Measurements from ENCODE around the gene KCND3.

KCND3 gene

DNA sequence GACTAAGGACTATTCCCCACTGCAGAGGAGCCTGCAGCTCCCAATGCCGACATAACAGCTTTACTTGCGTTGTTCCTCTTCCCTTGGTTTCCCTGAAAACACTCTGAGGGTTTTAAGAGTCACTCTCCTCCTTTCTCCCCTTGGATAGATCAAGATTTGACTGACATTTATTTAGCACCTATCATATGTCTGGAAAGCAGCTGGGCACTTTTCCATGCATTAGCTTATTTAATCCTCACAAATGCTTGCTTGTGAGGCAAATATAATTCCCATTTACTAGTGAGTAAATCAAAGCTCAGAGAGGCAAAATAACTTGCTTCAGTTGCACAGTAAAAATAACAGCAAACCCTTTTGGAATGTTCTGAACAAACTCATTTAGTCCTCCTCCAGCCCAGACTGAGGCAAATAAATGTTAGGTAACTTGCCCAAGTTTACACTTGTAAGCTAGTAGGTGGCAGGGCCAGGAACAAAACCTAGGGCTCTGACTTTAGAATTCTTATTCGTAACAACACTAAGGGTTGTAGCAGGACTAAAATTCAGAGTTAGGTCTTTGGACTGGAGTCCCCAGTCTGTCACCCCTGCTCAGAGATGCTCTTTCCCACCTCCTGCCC is 81.4 kb downstream of the KCND3 start:
- TF ChIP-seq, protein P1, sequence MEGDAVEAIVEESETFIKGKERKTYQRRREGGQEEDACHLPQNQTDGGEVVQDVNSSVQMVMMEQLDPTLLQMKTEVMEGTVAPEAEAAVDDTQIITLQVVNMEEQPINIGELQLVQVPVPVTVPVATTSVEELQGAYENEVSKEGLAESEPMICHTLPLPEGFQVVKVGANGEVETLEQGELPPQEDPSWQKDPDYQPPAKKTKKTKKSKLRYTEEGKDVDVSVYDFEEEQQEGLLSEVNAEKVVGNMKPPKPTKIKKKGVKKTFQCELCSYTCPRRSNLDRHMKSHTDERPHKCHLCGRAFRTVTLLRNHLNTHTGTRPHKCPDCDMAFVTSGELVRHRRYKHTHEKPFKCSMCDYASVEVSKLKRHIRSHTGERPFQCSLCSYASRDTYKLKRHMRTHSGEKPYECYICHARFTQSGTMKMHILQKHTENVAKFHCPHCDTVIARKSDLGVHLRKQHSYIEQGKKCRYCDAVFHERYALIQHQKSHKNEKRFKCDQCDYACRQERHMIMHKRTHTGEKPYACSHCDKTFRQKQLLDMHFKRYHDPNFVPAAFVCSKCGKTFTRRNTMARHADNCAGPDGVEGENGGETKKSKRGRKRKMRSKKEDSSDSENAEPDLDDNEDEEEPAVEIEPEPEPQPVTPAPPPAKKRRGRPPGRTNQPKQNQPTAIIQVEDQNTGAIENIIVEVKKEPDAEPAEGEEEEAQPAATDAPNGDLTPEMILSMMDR (IDR thresholded peaks at IDR 0.05; ENCODE audit: poor library complexity, severe bottlenecking), result no peak
- ATAC-seq (ENCODE audit: low read depth) (no peak), DNase-seq (ENCODE audit: low spot score) (no peak)
- no peaks in the 10 kb centered on the region for H3K36me3 ChIP-seq (ENCODE audit: low read depth)
- H3K27me3 ChIP-seq (ENCODE audit: insufficient read depth, poor library complexity, severe bottlenecking), result no peaks in the 10 kb centered on the region
- H3K9me3 ChIP-seq (ENCODE audit: severe bottlenecking), result no peaks in the 10 kb centered on the region
- H3K4me1 ChIP-seq (ENCODE audit: insufficient read depth, poor library complexity, severe bottlenecking), result no peaks in the 10 kb centered on the region
- H3K27ac ChIP-seq (ENCODE audit: poor library complexity, severe bottlenecking), result no peak overlapping the region
- no peak overlapping the region for H3K4me3 ChIP-seq (ENCODE audit: severe bottlenecking)

DNA sequence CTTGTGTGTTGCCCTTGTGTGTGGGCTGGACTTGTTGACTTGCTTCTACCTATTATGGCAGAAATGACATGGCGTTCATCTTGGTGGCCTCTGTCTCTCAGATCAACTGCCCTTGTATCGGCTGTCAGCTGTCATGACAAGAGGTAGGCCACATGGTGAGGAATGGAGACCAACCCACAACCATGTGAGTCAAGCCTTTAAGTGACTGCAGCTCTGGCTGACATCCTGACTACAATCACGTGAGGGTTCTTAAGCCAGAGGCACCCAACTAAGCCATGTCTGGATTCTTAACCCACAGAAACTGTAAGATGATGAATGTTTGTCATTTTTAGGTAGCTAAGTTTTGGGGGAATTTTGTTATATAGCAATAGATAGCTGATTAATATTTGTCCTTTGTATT is 82.1 kb downstream of the KCND3 start:
- H3K27ac ChIP-seq (ENCODE audit: poor library complexity, severe bottlenecking), result no peak overlapping the region
- H3K4me1 ChIP-seq (ENCODE audit: insufficient read depth, poor library complexity, severe bottlenecking), result no peaks in the 10 kb centered on the region
- DNase-seq (ENCODE audit: low spot score), result no peak
- H3K4me3 ChIP-seq (ENCODE audit: severe bottlenecking), result no peak overlapping the region
- H3K9me3 ChIP-seq (ENCODE audit: severe bottlenecking), result no peaks in the 10 kb centered on the region
- no peaks in the 10 kb centered on the region for H3K36me3 ChIP-seq (ENCODE audit: low read depth)
- ATAC-seq (ENCODE audit: low read depth), result no peak
- TF ChIP-seq, protein P1 (IDR thresholded peaks at IDR 0.05; ENCODE audit: poor library complexity, severe bottlenecking), result no peak
- no peaks in the 10 kb centered on the region for H3K27me3 ChIP-seq (ENCODE audit: insufficient read depth, poor library complexity, severe bottlenecking)

DNA sequence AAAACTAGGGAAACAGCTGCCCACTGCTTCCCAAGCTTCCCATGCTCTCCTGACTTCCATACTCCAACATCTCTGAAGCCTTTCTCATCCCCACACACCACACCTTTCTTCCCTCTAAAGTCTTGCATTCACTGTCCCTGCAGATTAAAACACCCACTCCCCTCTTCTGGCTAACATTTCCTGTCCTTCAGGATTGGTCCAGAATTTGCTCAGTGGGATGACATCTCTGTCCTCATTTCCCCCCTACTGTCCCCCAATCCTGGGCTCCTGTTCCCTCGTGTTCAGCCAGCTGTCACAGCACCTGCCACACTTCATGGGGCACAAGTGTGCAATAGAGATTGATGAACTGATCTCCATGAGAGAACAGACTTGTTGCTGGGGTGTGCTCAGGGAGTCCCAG is 82.7 kb downstream of the KCND3 start:
- Histone ChIP-seq H3K4me1 (ENCODE audit: insufficient read depth, poor library complexity, severe bottlenecking) (no peaks in the 10 kb centered on the region), H3K4me3 (ENCODE audit: severe bottlenecking) (no peak overlapping the region), H3K27ac (ENCODE audit: poor library complexity, severe bottlenecking) (no peak overlapping the region), H3K9me3 (ENCODE audit: severe bottlenecking) (no peaks in the 10 kb centered on the region), H3K36me3 (ENCODE audit: low read depth) (no peaks in the 10 kb centered on the region), H3K27me3 (ENCODE audit: insufficient read depth, poor library complexity, severe bottlenecking) (no peaks in the 10 kb centered on the region)
- DNase-seq (ENCODE audit: low spot score), result no peak
- ATAC-seq (ENCODE audit: low read depth), result no peak
- TF ChIP-seq, protein P1 (IDR thresholded peaks at IDR 0.05; ENCODE audit: poor library complexity, severe bottlenecking), result no peak

DNA sequence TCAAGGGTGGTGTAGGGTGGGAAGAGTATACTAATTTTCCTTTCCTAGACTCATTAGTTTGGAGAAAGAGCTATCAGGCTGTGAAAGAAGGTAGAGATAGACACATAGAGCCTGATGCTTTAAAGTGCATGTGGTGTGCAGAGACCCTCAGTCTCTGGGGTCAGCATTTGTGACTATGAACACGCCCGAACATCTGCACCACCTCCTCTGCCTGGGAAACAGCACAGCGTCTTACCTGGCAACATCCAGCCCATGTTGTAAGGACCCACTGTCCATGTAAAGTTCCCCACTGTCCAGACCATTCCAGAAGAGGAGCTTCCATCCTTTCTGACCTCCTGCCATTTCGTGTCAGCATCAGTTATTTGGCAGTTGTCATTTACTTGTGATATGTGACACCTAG is 83.4 kb downstream of the KCND3 start:
- no peak for ATAC-seq (ENCODE audit: low read depth)
- no peaks in the 10 kb centered on the region for H3K4me1 ChIP-seq (ENCODE audit: insufficient read depth, poor library complexity, severe bottlenecking)
- H3K9me3 ChIP-seq (ENCODE audit: severe bottlenecking), result no peaks in the 10 kb centered on the region
- no peaks in the 10 kb centered on the region for H3K36me3 ChIP-seq (ENCODE audit: low read depth)
- DNase-seq (ENCODE audit: low spot score), result no peak
- no peaks in the 10 kb centered on the region for H3K27me3 ChIP-seq (ENCODE audit: insufficient read depth, poor library complexity, severe bottlenecking)
- no peak overlapping the region for H3K4me3 ChIP-seq (ENCODE audit: severe bottlenecking)
- no peak overlapping the region for H3K27ac ChIP-seq (ENCODE audit: poor library complexity, severe bottlenecking)
- TF ChIP-seq, protein P1 (IDR thresholded peaks at IDR 0.05; ENCODE audit: poor library complexity, severe bottlenecking), result no peak

DNA sequence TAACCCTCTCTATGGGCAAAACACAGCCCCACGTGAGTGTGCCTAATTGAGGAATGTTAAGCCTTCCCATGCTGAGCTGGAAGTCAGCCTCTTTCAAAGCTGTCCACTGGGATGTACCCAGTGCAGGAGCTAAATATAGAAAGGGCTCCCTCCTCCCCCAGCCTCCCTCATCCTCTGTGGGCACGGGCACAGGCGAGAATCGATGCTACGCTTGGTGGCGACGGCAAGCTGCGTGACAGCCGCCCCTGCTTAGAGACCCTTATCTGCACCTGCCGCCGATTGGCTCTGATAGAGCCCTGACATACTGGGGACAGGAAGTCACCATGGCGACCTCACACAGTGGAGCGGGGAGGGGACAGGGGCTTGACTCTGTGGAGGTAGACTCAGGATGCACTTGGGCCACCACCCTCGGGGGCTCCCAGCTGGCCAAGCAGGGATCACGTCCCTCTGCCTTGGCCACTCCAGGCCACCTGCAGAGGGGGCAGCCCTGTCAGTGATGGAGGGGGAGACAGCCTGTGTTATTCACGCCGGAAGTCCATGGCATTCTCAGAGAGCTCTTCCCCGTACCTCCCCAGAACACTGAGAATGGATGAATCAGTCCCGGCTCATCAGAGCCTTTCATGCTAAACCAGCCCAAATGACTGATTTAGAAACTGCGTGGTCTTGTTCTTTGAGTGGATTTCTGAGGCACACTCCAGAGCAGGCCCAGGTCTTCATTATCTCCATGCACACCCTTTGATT is 84.8 kb downstream of the KCND3 start:
- H3K4me3 ChIP-seq (ENCODE audit: severe bottlenecking), result no peak overlapping the region
- no peaks in the 10 kb centered on the region for H3K36me3 ChIP-seq (ENCODE audit: low read depth)
- H3K27ac ChIP-seq (ENCODE audit: poor library complexity, severe bottlenecking), result no peak overlapping the region
- no peaks in the 10 kb centered on the region for H3K27me3 ChIP-seq (ENCODE audit: insufficient read depth, poor library complexity, severe bottlenecking)
- TF ChIP-seq, protein P1 (IDR thresholded peaks at IDR 0.05; ENCODE audit: poor library complexity, severe bottlenecking), result no peak
- DNase-seq (ENCODE audit: low spot score) (no peak), ATAC-seq (ENCODE audit: low read depth) (no peak; the same call in 2 of the 3 replicates)
- H3K9me3 ChIP-seq (ENCODE audit: severe bottlenecking), result no peaks in the 10 kb centered on the region
- no peaks in the 10 kb centered on the region for H3K4me1 ChIP-seq (ENCODE audit: insufficient read depth, poor library complexity, severe bottlenecking)
